ENCODE results near the gene TAC4. TPM values are rescaled to one million over a fixed set of nuclear protein-coding genes. Genes with fewer than 3 reads are reported as not detected.

The TAC4 gene
- total and polyA plus RNA-seq, 2 donors (not counting 1 experiment from before 2014, with no cell fraction given) = not detected

GRCh38 chr17:49848739-49849138 is 870 bp upstream of the TAC4 start:
- TF ChIP-seq EZH2 (IDR thresholded peaks at IDR 0.05; ENCODE audit: borderline replicate concordance, insufficient read depth, low read depth, low read length, poor library complexity, severe bottlenecking) (no peak), CTCF (IDR thresholded peaks at IDR 0.05) (no peak)

GRCh38 chr17:49846938-49847712 is 744 bp downstream of the TAC4 start:
- intact Hi-C loops (cut with micrococcal nuclease) = no loop called here
- no peak for DNase-seq
- WGBS (ENCODE audit: insufficient coverage) = 90% methylated on average over 8 of the region's 9 CpGs
- ChIA-PET CTCF (interaction anchor here (0.6 to 3.7 kb wide), 2 partner anchors 151 to 182 kb away, joined by 3 to 12 read pairs; no protein-coding TSS in a partner anchor), POLR2A (no interaction called here)
- H3K27me3 ChIP-seq (replicated peaks in 1 of 4; ENCODE audit: control extremely low read depth in 1 of 4, control insufficient read depth in 3 of 4, insufficient read depth in 4 of 4, low read length in 3 of 4) = peaks cover 0 to 16% (median 5%) of the 10 kb centered on the region in 4 experiments
- TF ChIP-seq EZH2 (IDR thresholded peaks at IDR 0.05; ENCODE audit: borderline replicate concordance, insufficient read depth, low read depth, low read length, poor library complexity, severe bottlenecking) = no peak
- TF ChIP-seq CTCF (IDR thresholded peaks at IDR 0.05) = no peak
- H3K9me3 Mint-ChIP-seq (ENCODE audit: insufficient read depth) = no peaks in the 10 kb centered on the region
- H3K27ac ChIP-seq (ENCODE audit: low read length in 2 of 2) = no peak overlapping the region
- H3K36me3 ChIP-seq (replicated peaks in 1 of 2; ENCODE audit: control extremely low read depth in 1 of 2, control insufficient read depth in 1 of 2, extremely low read depth in 1 of 2, insufficient read depth in 2 of 2, low read length in 1 of 2) = peaks cover 0 to 7% of the 10 kb centered on the region in 2 experiments
- H3K4me3 Mint-ChIP-seq = no peak overlapping the region
- no peaks in the 10 kb centered on the region for H3K79me2 ChIP-seq (ENCODE audit: control insufficient read depth, insufficient read depth, low read length)
- ATAC-seq (ENCODE audit: low read depth) = no peak
- H2AFZ ChIP-seq (ENCODE audit: insufficient read depth, low read depth, low read length, poor library complexity, severe bottlenecking) = no peak overlapping the region
- H3K4me1 ChIP-seq (ENCODE audit: control insufficient read depth in 2 of 2, insufficient read depth in 2 of 2, low read length in 2 of 2) = peaks cover 10 to 14% of the 10 kb centered on the region in 2 donors
- no peak overlapping the region for H3K27ac Mint-ChIP-seq
- H3K4me2 ChIP-seq (replicated peaks; ENCODE audit: low read depth, low read length, poor library complexity, severe bottlenecking) = no peak overlapping the region
- peaks cover 6% of the 10 kb centered on the region for H3K27me3 Mint-ChIP-seq
- H3K4me3 ChIP-seq (ENCODE audit: control extremely low read depth in 1 of 5, extremely low read depth in 1 of 5, insufficient read depth in 1 of 5, low read depth in 2 of 5, low read length in 4 of 5) = no peak overlapping the region
- peaks cover 14% of the 10 kb centered on the region for H3K4me1 Mint-ChIP-seq
- no peaks in the 10 kb centered on the region for H3K9me3 ChIP-seq (ENCODE audit: control extremely low read depth in 1 of 3, control insufficient read depth in 2 of 3, insufficient read depth in 1 of 3, low read length in 2 of 3)
- H4K20me1 ChIP-seq (ENCODE audit: control insufficient read depth, insufficient read depth, low read length, poor library complexity, severe bottlenecking) = no peaks in the 10 kb centered on the region
- no peak overlapping the region for H3K9ac ChIP-seq (ENCODE audit: low read length)

More at GRCh38 chr17:49848739-49849138, 870 bp upstream of the TAC4 start:
- Histone ChIP-seq H3K79me2 (ENCODE audit: control insufficient read depth, insufficient read depth, low read length) (no peaks in the 10 kb centered on the region), H3K9me3 (ENCODE audit: control extremely low read depth in 1 of 3, control insufficient read depth in 2 of 3, insufficient read depth in 1 of 3, low read length in 2 of 3) (no peaks in the 10 kb centered on the region), H2AFZ (ENCODE audit: insufficient read depth, low read depth, low read length, poor library complexity, severe bottlenecking) (no peak overlapping the region), H3K4me2 (replicated peaks; ENCODE audit: low read depth, low read length, poor library complexity, severe bottlenecking) (no peak overlapping the region), H3K4me1 (ENCODE audit: control insufficient read depth in 2 of 2, insufficient read depth in 2 of 2, low read length in 2 of 2) (peaks cover 12 to 15% of the 10 kb centered on the region in 2 donors), H3K4me3 (ENCODE audit: control extremely low read depth in 1 of 5, extremely low read depth in 1 of 5, insufficient read depth in 1 of 5, low read depth in 2 of 5, low read length in 4 of 5) (no peak overlapping the region), H3K36me3 (replicated peaks in 1 of 2; ENCODE audit: control extremely low read depth in 1 of 2, control insufficient read depth in 1 of 2, extremely low read depth in 1 of 2, insufficient read depth in 2 of 2, low read length in 1 of 2) (peaks cover 0 to 2% of the 10 kb centered on the region in 2 experiments), H3K27me3 (replicated peaks in 1 of 4; ENCODE audit: control extremely low read depth in 1 of 4, control insufficient read depth in 3 of 4, insufficient read depth in 4 of 4, low read length in 3 of 4) (peaks cover 0 to 21% (median 6%) of the 10 kb centered on the region in 4 experiments), H3K27ac (ENCODE audit: low read length in 2 of 2) (no peak overlapping the region), H4K20me1 (ENCODE audit: control insufficient read depth, insufficient read depth, low read length, poor library complexity, severe bottlenecking) (no peaks in the 10 kb centered on the region), H3K9ac (ENCODE audit: low read length) (no peak overlapping the region)
- H3K27me3 Mint-ChIP-seq = peaks cover 8% of the 10 kb centered on the region
- peaks cover 14% of the 10 kb centered on the region for H3K4me1 Mint-ChIP-seq
- H3K4me3 Mint-ChIP-seq = no peak overlapping the region
- ATAC-seq (ENCODE audit: low read depth) = no peak
- ChIA-PET POLR2A (interaction anchor here (0.8 kb wide), 1 partner anchor 46 kb away, joined by 4 read pairs; no protein-coding TSS in a partner anchor), CTCF (interaction anchor here (0.5 to 3.7 kb wide), 3 partner anchors 23 to 1321 kb away, joined by 3 to 12 read pairs (median 5); no protein-coding TSS in a partner anchor)
- no peak overlapping the region for H3K27ac Mint-ChIP-seq
- intact Hi-C loops (cut with micrococcal nuclease) = no loop called here
- H3K9me3 Mint-ChIP-seq (ENCODE audit: insufficient read depth) = no peaks in the 10 kb centered on the region
- no peak for DNase-seq
- WGBS (ENCODE audit: insufficient coverage) = 100% methylated on average over 1 of the region's 5 CpGs

Data from B cell (primary cell).